Loucy (cell line): Measurements from ENCODE around the gene GAPDH.

ENCODE experiments used
- H2AFZ ChIP-seq: fragments of 200-600 bp; sonication (generic); 2 replicates; pipeline ENCODE4 v1.6.0; 2016; ENCODE audit warnings: antibody characterized with exemption, mild to moderate bottlenecking, low read length, moderate library complexity
- H3F3A ChIP-seq: fragments of 200-600 bp; 2 replicates; pipeline ENCODE4 v1.6.0; 2016; ENCODE audit warnings: antibody characterized with exemption, low read depth, mild to moderate bottlenecking
- H3K27me3 ChIP-seq: fragments of 200-600 bp; sonication (generic); 2 replicates; pipeline ENCODE4 v1.6.1; 2014; ENCODE audit warnings: low read length, mild to moderate bottlenecking; ENCODE audit not compliant: insufficient read depth, poor library complexity, severe bottlenecking
- H3K36me3 ChIP-seq: fragments of 200-600 bp; sonication (generic); 2 replicates; pipeline ENCODE4 v1.6.1; 2016; ENCODE audit warnings: low read length; ENCODE audit not compliant: insufficient read depth
- H3K4me1 ChIP-seq: fragments of 200-600 bp; sonication (generic); 2 replicates; pipeline ENCODE4 v1.5.1; 2014; ENCODE audit warnings: low read length, mild to moderate bottlenecking; ENCODE audit not compliant: insufficient read depth, poor library complexity, severe bottlenecking
- H3K4me2 ChIP-seq: fragments of 200-600 bp; sonication (generic); 2 replicates; pipeline ENCODE4 v1.6.0; 2014; ENCODE audit warnings: antibody characterized with exemption, low read length, low read depth, mild to moderate bottlenecking; ENCODE audit not compliant: poor library complexity, severe bottlenecking
- H3K4me3 ChIP-seq: fragments of 200-600 bp; sonication (generic); 2 replicates; pipeline ENCODE4 v1.5.1; 2014; ENCODE audit warnings: low read length, mild to moderate bottlenecking, mixed read lengths; ENCODE audit not compliant: poor library complexity, severe bottlenecking
- H3K79me2 ChIP-seq: fragments of 200-600 bp; sonication (generic); 2 replicates; pipeline ENCODE4 v1.6.1; 2014; ENCODE audit warnings: low read length; ENCODE audit not compliant: insufficient read depth
- H3K9ac ChIP-seq: fragments of 200-600 bp; sonication (generic); 2 replicates; pipeline ENCODE4 v1.6.0; 2014; ENCODE audit warnings: mild to moderate bottlenecking, low read depth, low read length, moderate library complexity; ENCODE audit not compliant: poor library complexity, severe bottlenecking
- H3K9me2 ChIP-seq: fragments of 200-600 bp; sonication (generic); replicated peaks from 2 replicates; pipeline ENCODE4 v1.6.1; 2016; ENCODE audit warnings: low read depth, low read length, mixed read lengths
- H3K9me3 ChIP-seq: fragments of 200-600 bp; sonication (generic); 2 replicates; pipeline ENCODE4 v1.6.1; 2014; ENCODE audit warnings: mild to moderate bottlenecking, antibody characterized with exemption, low read length, low read depth; ENCODE audit not compliant: insufficient read depth
- H4K20me1 ChIP-seq: fragments of 200-600 bp; sonication (generic); 2 replicates; pipeline ENCODE4 v1.6.0; 2014; ENCODE audit warnings: antibody characterized with exemption, low read length, mild to moderate bottlenecking; ENCODE audit not compliant: insufficient read depth, poor library complexity, severe bottlenecking
- EZH2phosphoT487 ChIP-seq: fragments of 200-600 bp; IDR thresholded peaks from 2 replicates; pipeline ENCODE4 v1.6.1; 2018; ENCODE audit warnings: antibody characterized with exemption, mild to moderate bottlenecking, moderate library complexity, borderline replicate concordance
- TF ChIP-seq, protein P1 (sequence below): fragments of 200-600 bp; sonication (generic); conservative IDR thresholded peaks from 2 replicates; pipeline ENCODE4 v1.5.1; 2014; ENCODE audit warnings: mild to moderate bottlenecking, antibody characterized with exemption, low read length

Gene GAPDH

DNA sequence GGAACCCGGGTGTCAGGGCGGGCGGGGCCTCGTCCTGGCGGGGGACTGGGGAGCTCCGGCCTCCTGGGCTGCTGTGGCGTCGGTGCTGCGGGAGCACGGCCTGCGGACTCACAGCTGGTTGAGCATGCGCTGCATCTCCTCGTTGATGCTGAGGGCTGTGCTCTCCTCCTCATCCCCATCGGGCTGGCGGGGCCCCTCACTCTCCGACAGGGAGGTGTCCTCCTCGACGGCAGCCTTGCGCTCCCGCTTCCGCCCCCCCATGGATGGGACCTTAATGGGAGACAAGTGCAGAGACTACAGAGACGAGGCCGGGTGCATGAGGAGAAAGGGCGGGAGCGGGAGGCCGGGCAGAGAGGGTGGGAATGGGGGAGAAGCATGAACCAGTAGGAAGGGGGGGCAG is 14.2 kb downstream of the GAPDH start:
- 0 out of 2 replicates have a peak, but pooled peaks cover 3% of the 10 kb centered on the region for H3F3A ChIP-seq

DNA sequence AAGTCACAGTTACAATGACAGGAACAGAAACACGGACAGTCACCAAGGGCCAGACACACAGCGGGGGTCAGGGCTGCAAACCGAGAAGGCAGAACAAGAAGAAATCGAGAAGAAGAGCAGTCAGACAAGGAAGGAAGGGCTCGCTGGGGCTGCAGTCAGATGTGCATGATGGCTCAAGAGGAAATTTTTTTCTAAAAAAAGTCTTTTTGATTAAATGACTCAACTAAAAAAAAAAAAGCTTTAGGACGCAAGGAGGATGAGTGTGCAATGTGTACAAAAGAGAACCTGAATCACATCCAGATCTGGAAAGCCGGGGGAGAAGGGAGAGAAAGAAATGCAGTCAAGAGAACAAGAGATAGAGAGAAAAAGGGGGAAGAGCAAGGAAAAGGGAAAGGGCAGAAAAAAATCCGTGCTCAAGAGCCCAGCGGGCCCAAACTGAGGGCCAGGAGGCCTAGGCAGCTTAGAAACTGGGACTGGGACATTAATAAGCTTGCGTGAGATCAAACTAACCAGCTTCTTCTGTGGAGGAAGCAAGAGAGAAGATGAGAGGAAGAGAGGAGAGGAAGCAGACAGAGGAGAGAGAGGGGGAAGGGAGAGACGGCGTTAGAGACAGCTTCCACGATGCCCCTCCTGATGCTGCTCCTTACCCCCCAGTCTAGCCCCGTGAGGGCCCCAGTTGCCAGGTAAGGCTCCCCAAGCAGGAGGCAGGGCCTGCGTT is 14.8 kb downstream of the GAPDH start:
- no peaks in the 10 kb centered on the region for H3K9me2 ChIP-seq
- H3K9ac ChIP-seq: peak overlapping the region; percentile 12
- no peaks in the 10 kb centered on the region for H3K27me3 ChIP-seq
- TF ChIP-seq, protein P1, sequence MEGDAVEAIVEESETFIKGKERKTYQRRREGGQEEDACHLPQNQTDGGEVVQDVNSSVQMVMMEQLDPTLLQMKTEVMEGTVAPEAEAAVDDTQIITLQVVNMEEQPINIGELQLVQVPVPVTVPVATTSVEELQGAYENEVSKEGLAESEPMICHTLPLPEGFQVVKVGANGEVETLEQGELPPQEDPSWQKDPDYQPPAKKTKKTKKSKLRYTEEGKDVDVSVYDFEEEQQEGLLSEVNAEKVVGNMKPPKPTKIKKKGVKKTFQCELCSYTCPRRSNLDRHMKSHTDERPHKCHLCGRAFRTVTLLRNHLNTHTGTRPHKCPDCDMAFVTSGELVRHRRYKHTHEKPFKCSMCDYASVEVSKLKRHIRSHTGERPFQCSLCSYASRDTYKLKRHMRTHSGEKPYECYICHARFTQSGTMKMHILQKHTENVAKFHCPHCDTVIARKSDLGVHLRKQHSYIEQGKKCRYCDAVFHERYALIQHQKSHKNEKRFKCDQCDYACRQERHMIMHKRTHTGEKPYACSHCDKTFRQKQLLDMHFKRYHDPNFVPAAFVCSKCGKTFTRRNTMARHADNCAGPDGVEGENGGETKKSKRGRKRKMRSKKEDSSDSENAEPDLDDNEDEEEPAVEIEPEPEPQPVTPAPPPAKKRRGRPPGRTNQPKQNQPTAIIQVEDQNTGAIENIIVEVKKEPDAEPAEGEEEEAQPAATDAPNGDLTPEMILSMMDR: no peak
- TF ChIP-seq EZH2phosphoT487: no peak
- H3K79me2 ChIP-seq: peaks cover 49% of the 10 kb centered on the region
- H4K20me1 ChIP-seq: peaks cover 37% of the 10 kb centered on the region
- H3K9me3 ChIP-seq: no peaks in the 10 kb centered on the region
- H3K4me3 ChIP-seq: no peak overlapping the region
- H3K4me2 ChIP-seq: no peak overlapping the region
- no peak overlapping the region for H2AFZ ChIP-seq
- H3K4me1 ChIP-seq: peaks cover 34% of the 10 kb centered on the region
- H3F3A ChIP-seq: 0 out of 2 replicates have a peak, but pooled peaks cover 3% of the 10 kb centered on the region
- H3K36me3 ChIP-seq: peaks cover 56% of the 10 kb centered on the region; the same call in 1 of the 2 replicates

More for the DNA sequence above, 14.2 kb downstream of the GAPDH start:
- no peak overlapping the region for H3K4me2 ChIP-seq
- no peak for TF ChIP-seq EZH2phosphoT487
- TF ChIP-seq, protein P1: no peak
- no peaks in the 10 kb centered on the region for H3K9me3 ChIP-seq
- H3K27me3 ChIP-seq: no peaks in the 10 kb centered on the region
- peaks cover 44% of the 10 kb centered on the region for H3K79me2 ChIP-seq
- H3K4me1 ChIP-seq: peaks cover 30% of the 10 kb centered on the region
- peaks cover 32% of the 10 kb centered on the region for H4K20me1 ChIP-seq
- H3K36me3 ChIP-seq: peaks cover 56% of the 10 kb centered on the region; the same call in 1 of the 2 replicates
- no peak overlapping the region for H3K9ac ChIP-seq
- no peak overlapping the region for H3K4me3 ChIP-seq
- no peak overlapping the region for H2AFZ ChIP-seq
- H3K9me2 ChIP-seq: no peaks in the 10 kb centered on the region

DNA sequence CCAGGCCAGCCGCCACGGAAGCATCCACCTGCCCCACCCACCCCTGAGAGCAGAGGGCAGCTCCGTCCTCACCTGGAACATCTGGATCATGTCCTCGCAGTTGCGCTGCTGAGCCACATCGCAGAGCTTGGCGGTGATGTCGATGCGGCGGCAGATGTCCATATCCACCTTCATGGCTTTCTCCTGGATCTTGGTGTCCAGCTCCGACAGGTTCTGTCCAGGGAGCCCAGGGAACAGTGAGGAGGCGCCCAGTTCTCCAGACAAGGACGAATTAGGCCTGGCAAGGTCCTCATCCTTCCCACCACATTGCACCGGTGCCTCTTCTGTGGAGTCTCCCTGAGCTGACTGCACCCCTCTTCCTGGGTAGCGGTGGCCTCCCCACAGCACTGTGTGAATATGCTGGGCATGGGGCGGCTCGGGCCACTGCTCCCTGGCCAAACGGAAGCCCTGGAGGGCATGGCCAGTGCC is 15.4 kb downstream of the GAPDH start:
- H4K20me1 ChIP-seq: peaks cover 42% of the 10 kb centered on the region
- H3F3A ChIP-seq: 0 out of 2 replicates have a peak, but pooled peaks cover 3% of the 10 kb centered on the region
- H2AFZ ChIP-seq: no peak overlapping the region
- peaks cover 39% of the 10 kb centered on the region for H3K4me1 ChIP-seq
- H3K27me3 ChIP-seq: no peaks in the 10 kb centered on the region
- TF ChIP-seq EZH2phosphoT487: no peak
- TF ChIP-seq, protein P1: no peak
- no peak overlapping the region for H3K4me3 ChIP-seq
- peaks cover 55% of the 10 kb centered on the region for H3K79me2 ChIP-seq
- H3K36me3 ChIP-seq: peaks cover 51% of the 10 kb centered on the region; the same call in 1 of the 2 replicates
- H3K9ac ChIP-seq: peak overlapping the region; percentile 12
- H3K9me2 ChIP-seq: no peaks in the 10 kb centered on the region
- no peaks in the 10 kb centered on the region for H3K9me3 ChIP-seq
- no peak overlapping the region for H3K4me2 ChIP-seq
